T-helper 17 cell (primary cell): ENCODE results near the gene AFG1L. TPM values are rescaled to one million over a fixed set of nuclear protein-coding genes. Genes with fewer than 3 reads are reported as not detected.
A peak's percentile ranks its signal among the peaks of the same experiment; 100 is the strongest.

ENCODE experiments used
- ATAC-seq: fragments of 150-1000 bp; cut with Tn5 transposase; 2 replicates; pipeline ENCODE4 v1.10.0; 2021; ENCODE audit warnings: mild to moderate bottlenecking, moderate library complexity
- DNase-seq, 3 donors: peaks; one replicate each; pipeline versions ENCODE4 v3.0.0 to v3.0.0-alpha.2; 2020 to 2021
- H3K9me3 ChIP-seq: one replicate; pipeline ENCODE4 v1.7.0; 2013; ENCODE audit warnings: low read length, mild to moderate bottlenecking; ENCODE audit not compliant: control insufficient read depth, poor library complexity, severe bottlenecking
- H3K27ac Mint-ChIP-seq: one replicate; pipeline ENCODE4 v1.8.0; 2022; ENCODE audit warnings: mild to moderate bottlenecking, moderate library complexity, mixed read lengths
- H3K27me3 Mint-ChIP-seq: one replicate; pipeline ENCODE4 v1.8.0; 2022; ENCODE audit warnings: mixed read lengths
- H3K36me3 Mint-ChIP-seq: one replicate; pipeline ENCODE4 v1.8.0; 2022; ENCODE audit warnings: low read depth, mixed read lengths
- H3K4me1 Mint-ChIP-seq: one replicate; pipeline ENCODE4 v1.8.0; 2022; ENCODE audit warnings: mild to moderate bottlenecking, mixed read lengths
- H3K4me3 Mint-ChIP-seq: one replicate; pipeline ENCODE4 v1.8.0; 2022; ENCODE audit warnings: mild to moderate bottlenecking, moderate library complexity, mixed read lengths
- total RNA-seq, 4 donors: library from RNA in 2 of 4; stranded (reverse) in 2 of 4; gene quantifications; one replicate each; pipeline ENCODE4 v1.2.3 and lab custom pipeline; 2022 to 2026

AFG1L gene
- total RNA-seq, 2 donors from 2014 or later = 3.0 to 4.8 TPM

GRCh38 chr6:108341372-108341771 is 46.5 kb downstream of the AFG1L start:
- H3K27me3 Mint-ChIP-seq = no peaks in the 10 kb centered on the region
- H3K27ac Mint-ChIP-seq = no peak overlapping the region
- no peak for ATAC-seq
- no peaks in the 10 kb centered on the region for H3K4me1 Mint-ChIP-seq
- H3K36me3 Mint-ChIP-seq = peaks cover 6% of the 10 kb centered on the region
- no peak for DNase-seq
- no peaks in the 10 kb centered on the region for H3K9me3 ChIP-seq
- no peak overlapping the region for H3K4me3 Mint-ChIP-seq

GRCh38 chr6:108343894-108344293 is 49.0 kb downstream of the AFG1L start:
- Mint-ChIP-seq H3K4me1 (peaks cover 3% of the 10 kb centered on the region), H3K36me3 (peaks cover 8% of the 10 kb centered on the region), H3K27ac (no peak overlapping the region), H3K4me3 (no peak overlapping the region), H3K27me3 (no peaks in the 10 kb centered on the region)
- no peak for DNase-seq
- no peaks in the 10 kb centered on the region for H3K9me3 ChIP-seq
- no peak for ATAC-seq

GRCh38 chr6:108348655-108349349 is 53.9 kb downstream of the AFG1L start:
- no peaks in the 10 kb centered on the region for H3K9me3 ChIP-seq
- Mint-ChIP-seq H3K4me3 (no peak overlapping the region), H3K4me1 (peaks cover 3% of the 10 kb centered on the region), H3K36me3 (peaks cover 2% of the 10 kb centered on the region), H3K27ac (peak overlapping the region; percentile 84), H3K27me3 (no peaks in the 10 kb centered on the region)
- ATAC-seq (peak; percentile 57), DNase-seq (no peak)

GRCh38 chr6:108350528-108350927 is 55.7 kb downstream of the AFG1L start:
- DNase-seq = no peak
- H3K9me3 ChIP-seq = no peaks in the 10 kb centered on the region
- Mint-ChIP-seq H3K36me3 (peaks cover 2% of the 10 kb centered on the region), H3K27me3 (no peaks in the 10 kb centered on the region), H3K4me1 (peaks cover 3% of the 10 kb centered on the region), H3K4me3 (no peak overlapping the region), H3K27ac (no peak overlapping the region)
- no peak for ATAC-seq

GRCh38 chr6:108353853-108354252 is 59.0 kb downstream of the AFG1L start:
- no peak for ATAC-seq
- H3K9me3 ChIP-seq = no peaks in the 10 kb centered on the region
- H3K27ac Mint-ChIP-seq = no peak overlapping the region
- H3K27me3 Mint-ChIP-seq = no peaks in the 10 kb centered on the region
- H3K4me3 Mint-ChIP-seq = no peak overlapping the region
- H3K36me3 Mint-ChIP-seq = peaks cover under 1% of the 10 kb centered on the region
- DNase-seq = no peak
- H3K4me1 Mint-ChIP-seq = peaks cover under 1% of the 10 kb centered on the region

- Mint-ChIP-seq H3K36me3 (no peaks in the 10 kb centered on the region), H3K4me1 (no peaks in the 10 kb centered on the region), H3K27ac (no peak overlapping the region), H3K4me3 (no peak overlapping the region), H3K27me3 (no peaks in the 10 kb centered on the region)
- ATAC-seq (no peak), DNase-seq (no peak)
- no peaks in the 10 kb centered on the region for H3K9me3 ChIP-seq
These were observed 60.3 kb downstream of the AFG1L start for GRCh38 chr6:108355120-108355519.

- no peak overlapping the region for H3K27ac Mint-ChIP-seq
- H3K4me3 Mint-ChIP-seq = no peak overlapping the region
- no peaks in the 10 kb centered on the region for H3K4me1 Mint-ChIP-seq
- DNase-seq (no peak), ATAC-seq (no peak)
- H3K36me3 Mint-ChIP-seq = no peaks in the 10 kb centered on the region
- no peaks in the 10 kb centered on the region for H3K9me3 ChIP-seq
- no peaks in the 10 kb centered on the region for H3K27me3 Mint-ChIP-seq
These were observed 61.0 kb downstream of the AFG1L start for GRCh38 chr6:108355890-108356289.

- Mint-ChIP-seq H3K27ac (no peak overlapping the region), H3K4me3 (no peak overlapping the region), H3K4me1 (no peaks in the 10 kb centered on the region), H3K36me3 (peaks cover 3% of the 10 kb centered on the region), H3K27me3 (no peaks in the 10 kb centered on the region)
- ATAC-seq = no peak
- no peak for DNase-seq
- no peaks in the 10 kb centered on the region for H3K9me3 ChIP-seq
These were observed 65.3 kb downstream of the AFG1L start for GRCh38 chr6:108359901-108360882.

- H3K9me3 ChIP-seq = no peaks in the 10 kb centered on the region
- Mint-ChIP-seq H3K27me3 (no peaks in the 10 kb centered on the region), H3K36me3 (peaks cover 3% of the 10 kb centered on the region), H3K27ac (no peak overlapping the region), H3K4me3 (no peak overlapping the region), H3K4me1 (no peaks in the 10 kb centered on the region)
- ATAC-seq = no peak
- no peak for DNase-seq
These were observed 66.1 kb downstream of the AFG1L start for GRCh38 chr6:108360919-108361311.

GRCh38 chr6:108361312-108361932 is 66.6 kb downstream of the AFG1L start:
- H3K4me1 Mint-ChIP-seq = no peaks in the 10 kb centered on the region
- H3K36me3 Mint-ChIP-seq = peaks cover 3% of the 10 kb centered on the region
- no peak overlapping the region for H3K4me3 Mint-ChIP-seq
- no peak overlapping the region for H3K27ac Mint-ChIP-seq
- ATAC-seq = no peak
- no peak for DNase-seq
- H3K27me3 Mint-ChIP-seq = no peaks in the 10 kb centered on the region
- no peaks in the 10 kb centered on the region for H3K9me3 ChIP-seq

GRCh38 chr6:108362455-108362854 is 67.6 kb downstream of the AFG1L start:
- Mint-ChIP-seq H3K27ac (no peak overlapping the region), H3K4me3 (no peak overlapping the region), H3K36me3 (peaks cover 6% of the 10 kb centered on the region), H3K4me1 (peaks cover 3% of the 10 kb centered on the region), H3K27me3 (no peaks in the 10 kb centered on the region)
- no peak for ATAC-seq
- DNase-seq = no peak
- no peaks in the 10 kb centered on the region for H3K9me3 ChIP-seq

- Mint-ChIP-seq H3K36me3 (peaks cover 6% of the 10 kb centered on the region), H3K4me1 (peaks cover 3% of the 10 kb centered on the region), H3K27me3 (no peaks in the 10 kb centered on the region), H3K27ac (no peak overlapping the region), H3K4me3 (no peak overlapping the region)
- DNase-seq (no peak), ATAC-seq (no peak)
- H3K9me3 ChIP-seq = no peaks in the 10 kb centered on the region
These were observed 68.3 kb downstream of the AFG1L start for GRCh38 chr6:108363113-108363512.

- peaks cover 7% of the 10 kb centered on the region for H3K36me3 Mint-ChIP-seq
- ATAC-seq = no peak
These were observed 69.0 kb downstream of the AFG1L start for GRCh38 chr6:108363889-108364313.

More at GRCh38 chr6:108363889-108364313, 69.0 kb downstream of the AFG1L start:
- Mint-ChIP-seq H3K27ac (no peak overlapping the region), H3K4me3 (no peak overlapping the region), H3K4me1 (peaks cover 3% of the 10 kb centered on the region), H3K27me3 (no peaks in the 10 kb centered on the region)
- DNase-seq = no peak
- H3K9me3 ChIP-seq = no peaks in the 10 kb centered on the region
